HUES64 (cell line): ENCODE data around the gene NRSN2.

Source experiments
- H3K27ac ChIP-seq: 2 replicates; pipeline ENCODE4 v1.7.0; 2013; ENCODE audit warnings: low read depth, low read length, inconsistent platforms
- H3K27me3 ChIP-seq: 2 replicates; pipeline ENCODE4 v1.6.1; 2013; ENCODE audit warnings: mild to moderate bottlenecking, low read length; ENCODE audit not compliant: insufficient read depth
- H3K36me3 ChIP-seq: 2 replicates; pipeline ENCODE4 v1.6.1; 2013; ENCODE audit warnings: mild to moderate bottlenecking, low read length; ENCODE audit not compliant: insufficient read depth
- H3K4me1 ChIP-seq: 2 replicates; pipeline ENCODE4 v1.6.1; 2013; ENCODE audit warnings: mild to moderate bottlenecking, low read length, moderate library complexity; ENCODE audit not compliant: insufficient read depth
- H3K4me3 ChIP-seq: 2 replicates; pipeline ENCODE4 v1.5.1; 2013; ENCODE audit warnings: mild to moderate bottlenecking, low read length, moderate library complexity
- H3K9ac ChIP-seq: 2 replicates; pipeline ENCODE4 v1.6.1; 2013; ENCODE audit warnings: mild to moderate bottlenecking, low read depth, low read length
- H3K9me3 ChIP-seq: 2 replicates; pipeline ENCODE4 v1.6.1; 2013; ENCODE audit warnings: low read depth, low read length; ENCODE audit not compliant: insufficient read depth
- WGBS: fragments of 150-250, 120-280 bp; methylation state at CpG from one replicate; pipeline ENCODE4 v1.1.7; 2013; ENCODE audit warnings: missing lambda C conversion rate; 5-methylcytosine and 5-hydroxymethylcytosine counted together

The NRSN2 gene

DNA sequence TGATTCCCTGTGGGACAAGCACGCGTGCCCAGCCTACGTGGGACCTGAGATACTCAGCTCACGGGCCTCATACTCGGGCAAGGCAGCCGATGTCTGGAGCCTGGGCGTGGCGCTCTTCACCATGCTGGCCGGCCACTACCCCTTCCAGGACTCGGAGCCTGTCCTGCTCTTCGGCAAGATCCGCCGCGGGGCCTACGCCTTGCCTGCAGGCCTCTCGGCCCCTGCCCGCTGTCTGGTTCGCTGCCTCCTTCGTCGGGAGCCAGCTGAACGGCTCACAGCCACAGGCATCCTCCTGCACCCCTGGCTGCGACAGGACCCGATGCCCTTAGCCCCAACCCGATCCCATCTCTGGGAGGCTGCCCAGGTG, 49.3 kb downstream of the NRSN2 start:
- no peak overlapping the region for H3K27ac ChIP-seq
- H3K36me3 ChIP-seq = peaks cover 11% of the 10 kb centered on the region; the same call in 1 of the 2 replicates
- H3K4me3 ChIP-seq = no peak overlapping the region
- H3K9me3 ChIP-seq = no peaks in the 10 kb centered on the region
- H3K9ac ChIP-seq = no peak overlapping the region
- no peaks in the 10 kb centered on the region for H3K27me3 ChIP-seq
- WGBS = 95% methylated on average over 24 of the region's 24 CpGs
- peaks cover 9% of the 10 kb centered on the region for H3K4me1 ChIP-seq

DNA sequence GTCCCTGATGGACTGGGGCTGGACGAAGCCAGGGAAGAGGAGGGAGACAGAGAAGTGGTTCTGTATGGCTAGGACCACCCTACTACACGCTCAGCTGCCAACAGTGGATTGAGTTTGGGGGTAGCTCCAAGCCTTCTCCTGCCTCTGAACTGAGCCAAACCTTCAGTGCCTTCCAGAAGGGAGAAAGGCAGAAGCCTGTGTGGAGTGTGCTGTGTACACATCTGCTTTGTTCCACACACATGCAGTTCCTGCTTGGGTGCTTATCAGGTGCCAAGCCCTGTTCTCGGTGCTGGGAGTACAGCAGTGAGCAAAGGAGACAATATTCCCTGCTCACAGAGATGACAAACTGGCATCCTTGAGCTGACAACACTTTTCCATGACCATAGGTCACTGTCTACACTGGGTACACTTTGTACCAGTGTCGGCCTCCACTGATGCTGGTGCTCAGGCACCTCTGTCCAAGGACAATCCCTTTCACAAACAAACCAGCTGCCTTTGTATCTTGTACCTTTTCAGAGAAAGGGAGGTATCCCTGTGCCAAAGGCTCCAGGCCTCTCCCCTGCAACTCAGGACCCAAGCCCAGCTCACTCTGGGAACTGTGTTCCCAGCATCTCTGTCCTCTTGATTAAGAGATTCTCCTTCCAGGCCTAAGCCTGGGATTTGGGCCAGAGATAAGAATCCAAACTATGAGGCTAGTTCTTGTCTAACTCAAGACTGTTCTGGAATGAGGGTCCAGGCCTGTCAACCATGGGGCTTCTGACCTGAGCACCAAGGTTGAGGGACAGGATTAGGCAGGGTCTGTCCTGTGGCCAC, 49.9 kb downstream of the NRSN2 start:
- WGBS = 94% methylated on average over 4 of the region's 4 CpGs
- Histone ChIP-seq H3K36me3 (peaks cover 11% of the 10 kb centered on the region; the same call in 1 of the 2 replicates), H3K27ac (no peak overlapping the region), H3K27me3 (no peaks in the 10 kb centered on the region), H3K9ac (no peak overlapping the region), H3K4me3 (no peak overlapping the region), H3K4me1 (peaks cover 9% of the 10 kb centered on the region), H3K9me3 (no peaks in the 10 kb centered on the region)

DNA sequence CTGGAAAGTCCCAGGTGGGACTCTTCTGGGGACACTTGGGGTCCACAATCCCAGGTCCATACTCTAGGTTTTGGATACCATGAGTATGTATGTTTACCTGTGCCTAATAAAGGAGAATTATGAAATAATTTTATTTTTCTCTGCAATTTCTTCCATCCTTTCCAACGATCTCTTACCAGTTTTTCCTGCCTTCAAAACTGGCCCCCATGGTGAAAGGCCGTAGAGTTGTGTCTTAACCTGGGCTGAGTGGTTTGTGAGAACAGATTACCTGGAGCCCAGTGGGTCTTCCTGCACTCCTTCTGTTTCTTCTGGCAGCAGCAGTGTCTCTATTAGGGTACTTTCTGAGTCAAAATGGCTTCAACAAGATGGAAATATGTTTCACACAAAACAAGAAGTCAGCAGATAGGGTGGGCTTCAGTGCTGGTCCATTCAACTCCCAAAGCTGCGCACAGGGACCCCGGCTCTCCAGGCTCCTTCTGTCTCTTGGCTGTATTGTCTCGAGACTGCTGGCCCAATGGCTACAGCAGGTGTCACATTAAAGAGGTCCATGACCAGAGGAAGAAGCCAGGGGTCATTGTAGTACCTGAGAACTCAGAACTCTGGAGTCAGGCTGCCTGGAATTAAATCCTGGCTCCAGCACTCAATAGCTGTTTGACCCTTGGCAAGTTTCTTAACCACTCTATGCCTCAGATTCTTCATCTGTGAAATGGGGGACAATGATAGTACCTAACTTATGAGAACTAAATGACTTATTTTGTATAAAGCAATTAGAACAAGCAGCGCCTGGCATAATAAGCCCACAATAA, 50.7 kb downstream of the NRSN2 start:
- WGBS = 91% methylated on average over 5 of the region's 6 CpGs
- H3K27me3 ChIP-seq = no peaks in the 10 kb centered on the region
- H3K4me3 ChIP-seq = no peak overlapping the region
- no peak overlapping the region for H3K9ac ChIP-seq
- H3K36me3 ChIP-seq = peaks cover 11% of the 10 kb centered on the region; the same call in 1 of the 2 replicates
- no peaks in the 10 kb centered on the region for H3K9me3 ChIP-seq
- H3K4me1 ChIP-seq = peaks cover 9% of the 10 kb centered on the region
- H3K27ac ChIP-seq = no peak overlapping the region

DNA sequence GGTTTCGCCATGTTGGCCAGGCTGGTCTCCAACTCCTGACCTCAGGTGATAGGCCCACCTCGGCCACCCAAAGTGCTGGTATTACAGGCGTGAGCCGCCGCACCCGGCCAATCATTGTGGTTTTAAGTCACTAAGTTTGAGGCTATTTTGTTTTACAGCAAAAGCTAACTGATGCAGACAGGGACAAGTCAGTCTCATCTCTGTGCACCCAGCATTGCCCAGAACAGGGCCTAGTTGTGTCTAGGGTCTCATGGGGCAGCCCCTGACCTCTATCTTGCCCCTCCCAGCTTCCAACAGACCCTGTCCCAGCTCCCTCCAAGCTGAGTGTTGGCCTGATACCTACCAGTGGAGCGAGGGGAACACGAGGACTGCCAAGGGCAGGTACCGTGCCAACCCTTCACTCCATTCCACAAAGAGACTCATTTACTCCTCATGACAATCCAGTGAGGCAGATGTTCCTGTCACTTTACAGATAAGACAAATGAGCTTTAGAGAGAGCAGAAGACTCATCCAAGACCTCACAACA, 52.3 kb downstream of the NRSN2 start:
- Histone ChIP-seq H3K4me3 (no peak overlapping the region), H3K9ac (no peak overlapping the region), H3K27me3 (no peaks in the 10 kb centered on the region), H3K36me3 (peaks cover 6% of the 10 kb centered on the region; the same call in 1 of the 2 replicates), H3K27ac (no peak overlapping the region), H3K4me1 (peaks cover 9% of the 10 kb centered on the region), H3K9me3 (no peaks in the 10 kb centered on the region)
- WGBS = 95% methylated on average over 9 of the region's 9 CpGs

GRCh38 chr20:400128-400453, 53.2 kb downstream of the NRSN2 start:
- no peak overlapping the region for H3K27ac ChIP-seq
- peaks cover 6% of the 10 kb centered on the region; the same call in 1 of the 2 replicates for H3K36me3 ChIP-seq
- H3K4me1 ChIP-seq = peaks cover 9% of the 10 kb centered on the region
- H3K9me3 ChIP-seq = no peaks in the 10 kb centered on the region
- no peak overlapping the region for H3K9ac ChIP-seq
- WGBS = 83% methylated on average over 1 of the region's 2 CpGs
- H3K27me3 ChIP-seq = no peaks in the 10 kb centered on the region
- H3K4me3 ChIP-seq = no peak overlapping the region

DNA sequence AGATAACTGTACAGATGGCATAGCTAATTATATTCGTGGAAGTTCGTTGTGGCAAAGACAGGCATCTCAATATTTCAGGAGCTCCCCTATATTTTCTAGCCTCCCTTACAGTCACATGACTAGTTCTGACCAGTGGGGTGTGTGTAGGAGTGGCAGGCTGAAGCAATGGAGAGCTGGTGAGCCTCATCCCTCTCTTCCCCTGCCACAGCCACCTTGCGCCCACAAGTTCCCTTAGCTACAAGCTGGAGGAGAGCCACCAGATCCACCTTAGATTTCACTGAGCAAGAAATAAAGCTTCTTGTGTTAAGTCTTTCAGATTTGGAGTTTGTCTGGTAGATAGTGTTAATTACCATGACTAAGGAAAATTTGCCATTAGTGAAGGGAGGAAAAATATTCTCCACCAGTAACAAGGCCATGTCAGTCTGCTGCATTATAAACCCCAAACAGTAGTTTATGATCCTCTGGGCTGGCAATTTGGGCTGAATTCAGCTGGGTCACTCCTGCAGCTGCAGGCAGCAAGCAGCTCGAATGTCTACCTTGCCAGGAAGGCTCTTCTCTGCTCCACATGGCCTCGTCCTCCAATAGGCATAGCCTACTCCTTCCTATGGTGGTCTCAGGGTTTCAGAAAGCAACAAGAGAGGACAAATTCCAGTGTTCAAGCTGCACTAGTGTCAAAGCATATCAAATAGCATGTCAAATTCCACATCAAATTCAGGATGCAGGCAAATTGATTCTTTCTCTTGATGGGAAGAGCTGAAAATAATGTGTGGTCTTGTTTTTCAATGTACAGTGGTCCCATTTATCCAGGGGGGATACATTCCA, 53.8 kb downstream of the NRSN2 start:
- Histone ChIP-seq H3K9me3 (no peaks in the 10 kb centered on the region), H3K4me1 (peaks cover 9% of the 10 kb centered on the region), H3K4me3 (no peak overlapping the region), H3K9ac (no peak overlapping the region), H3K27me3 (no peaks in the 10 kb centered on the region), H3K27ac (no peak overlapping the region; the same call in 1 of the 2 replicates), H3K36me3 (peaks cover 6% of the 10 kb centered on the region; the same call in 1 of the 2 replicates)
- 92% methylated on average over 5 of the region's 5 CpGs for WGBS

- Histone ChIP-seq H3K4me3 (no peak overlapping the region), H3K9me3 (no peaks in the 10 kb centered on the region), H3K27ac (no peak overlapping the region), H3K9ac (no peak overlapping the region), H3K27me3 (no peaks in the 10 kb centered on the region), H3K4me1 (peaks cover 14% of the 10 kb centered on the region), H3K36me3 (peaks cover under 1% of the 10 kb centered on the region; the same call in 1 of the 2 replicates)
- WGBS = 88% methylated on average over 8 of the region's 9 CpGs
These were observed 55.0 kb downstream of the NRSN2 start for GRCh38 chr20:401682-402495.

DNA sequence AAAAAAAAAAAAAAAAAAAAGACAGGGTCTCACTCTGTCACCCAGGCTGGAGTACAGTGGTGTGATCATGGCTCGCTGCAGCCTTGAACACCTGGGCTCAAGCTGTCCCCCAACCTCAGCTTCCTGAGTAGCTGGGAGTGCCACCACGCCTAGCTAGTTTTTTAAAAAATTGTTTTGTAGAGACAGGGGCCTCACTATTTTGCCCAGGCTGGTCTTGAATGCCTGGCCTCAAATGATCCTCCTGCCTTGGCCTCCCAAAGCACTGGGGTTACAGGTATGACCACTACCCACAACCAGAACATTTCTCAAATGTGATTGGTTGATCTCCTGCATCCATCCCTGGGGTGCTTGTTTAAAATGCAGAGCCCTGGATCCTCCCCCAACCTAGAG, 55.6 kb downstream of the NRSN2 start:
- no peaks in the 10 kb centered on the region for H3K36me3 ChIP-seq

DNA sequence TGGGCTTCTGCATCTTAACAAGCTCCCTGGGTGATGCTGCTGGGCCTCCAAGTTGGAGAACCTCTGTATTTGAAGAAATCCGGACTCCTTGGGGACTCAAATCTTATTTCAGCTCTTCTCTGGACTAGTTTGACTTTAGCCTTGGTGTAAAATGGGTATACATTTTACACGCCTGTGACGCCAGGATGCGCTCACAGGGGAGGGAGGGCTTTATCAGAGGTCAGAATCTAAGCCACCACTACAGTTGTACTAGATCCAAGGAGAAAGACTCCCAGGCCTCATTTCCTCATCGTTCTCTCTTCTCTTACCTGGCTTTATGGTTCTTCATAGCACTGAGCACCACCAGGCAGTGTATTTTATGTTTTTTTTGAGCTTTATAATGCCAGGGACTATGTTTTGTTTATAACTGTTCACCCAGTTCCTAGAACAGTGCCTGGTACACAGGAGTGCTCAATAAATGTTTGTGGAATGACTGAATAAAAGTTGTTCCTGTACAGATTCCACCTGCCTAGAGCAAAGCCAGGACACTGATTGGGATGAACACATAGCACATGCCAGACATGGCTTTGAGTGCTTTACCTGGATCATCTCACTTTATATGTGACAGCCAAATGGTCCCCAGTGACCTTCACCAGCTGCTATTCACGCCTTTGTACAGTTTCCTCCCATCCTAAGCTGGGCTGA, 56.1 kb downstream of the NRSN2 start:
- Histone ChIP-seq H3K4me3 (no peak overlapping the region), H3K4me1 (peaks cover 14% of the 10 kb centered on the region), H3K36me3 (no peaks in the 10 kb centered on the region), H3K9ac (no peak overlapping the region), H3K27me3 (no peaks in the 10 kb centered on the region), H3K9me3 (no peaks in the 10 kb centered on the region), H3K27ac (no peak overlapping the region)
- 86% methylated on average over 6 of the region's 6 CpGs for WGBS

More for the DNA sequence above, 55.6 kb downstream of the NRSN2 start:
- Histone ChIP-seq H3K4me1 (peaks cover 14% of the 10 kb centered on the region), H3K9me3 (no peaks in the 10 kb centered on the region), H3K27me3 (no peaks in the 10 kb centered on the region), H3K27ac (no peak overlapping the region), H3K4me3 (no peak overlapping the region), H3K9ac (no peak overlapping the region)
- WGBS = 97% methylated on average over 2 of the region's 2 CpGs

DNA sequence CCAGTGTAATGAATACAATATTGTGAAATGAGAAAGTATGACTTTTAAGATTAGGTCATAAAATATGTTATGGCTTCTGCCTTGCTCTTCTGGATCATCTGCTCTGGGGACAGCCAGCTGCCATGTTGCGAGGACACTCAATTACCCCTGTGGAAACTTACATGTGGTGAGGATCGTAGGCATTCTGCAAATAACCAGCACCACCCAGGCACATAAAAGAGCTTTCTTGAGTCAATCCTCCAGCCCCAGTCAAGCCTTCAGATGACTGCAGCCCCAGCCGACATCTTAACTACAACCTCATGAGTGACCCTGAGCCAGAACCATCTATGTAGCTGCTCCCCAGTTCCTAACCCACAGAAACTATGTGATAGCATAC, 56.7 kb downstream of the NRSN2 start:
- 98% methylated on average over 3 of the region's 3 CpGs for WGBS
- H3K27me3 ChIP-seq = no peaks in the 10 kb centered on the region
- H3K9me3 ChIP-seq = no peaks in the 10 kb centered on the region
- H3K9ac ChIP-seq = no peak overlapping the region
- no peak overlapping the region for H3K4me3 ChIP-seq
- peaks cover 14% of the 10 kb centered on the region for H3K4me1 ChIP-seq
- no peak overlapping the region for H3K27ac ChIP-seq
- H3K36me3 ChIP-seq = no peaks in the 10 kb centered on the region
